ENCODE measurements around the gene TSPEAR.

Gene TSPEAR

DNA sequence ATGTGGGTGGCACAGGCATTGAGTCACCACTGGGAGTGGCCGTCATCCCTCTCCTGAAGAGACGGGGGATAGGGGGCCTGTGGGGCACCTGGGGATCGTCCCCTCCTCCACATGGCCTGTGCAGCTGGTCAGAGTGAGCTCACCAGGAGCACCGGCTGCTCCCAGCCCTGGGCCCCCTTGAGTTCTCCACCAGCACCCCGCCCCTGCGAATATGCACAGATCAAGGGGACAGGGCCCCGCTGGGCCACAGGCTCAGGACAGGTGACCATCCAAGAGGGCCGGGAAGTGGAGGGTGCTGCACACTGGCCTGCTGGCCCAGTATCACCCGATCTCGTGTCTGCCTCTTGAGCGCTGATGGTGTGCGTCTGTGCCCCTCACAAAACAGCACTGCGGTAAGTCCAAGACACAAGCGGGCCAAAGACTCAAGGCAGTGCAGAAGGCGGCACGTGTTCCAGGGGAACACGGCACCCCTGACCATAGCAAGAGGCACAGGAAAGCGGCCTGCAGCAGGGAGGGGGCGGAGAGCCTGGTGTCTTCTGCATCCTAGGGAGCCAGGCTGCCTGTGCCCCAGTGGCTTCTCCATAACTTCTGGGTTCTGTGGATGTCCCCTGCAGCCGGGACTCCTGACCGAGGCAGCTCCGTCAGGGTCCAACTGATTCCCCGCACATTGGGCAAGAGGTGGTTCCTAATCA, 18.1 kb upstream of the TSPEAR start:
- TF ChIP-seq, protein P1, sequence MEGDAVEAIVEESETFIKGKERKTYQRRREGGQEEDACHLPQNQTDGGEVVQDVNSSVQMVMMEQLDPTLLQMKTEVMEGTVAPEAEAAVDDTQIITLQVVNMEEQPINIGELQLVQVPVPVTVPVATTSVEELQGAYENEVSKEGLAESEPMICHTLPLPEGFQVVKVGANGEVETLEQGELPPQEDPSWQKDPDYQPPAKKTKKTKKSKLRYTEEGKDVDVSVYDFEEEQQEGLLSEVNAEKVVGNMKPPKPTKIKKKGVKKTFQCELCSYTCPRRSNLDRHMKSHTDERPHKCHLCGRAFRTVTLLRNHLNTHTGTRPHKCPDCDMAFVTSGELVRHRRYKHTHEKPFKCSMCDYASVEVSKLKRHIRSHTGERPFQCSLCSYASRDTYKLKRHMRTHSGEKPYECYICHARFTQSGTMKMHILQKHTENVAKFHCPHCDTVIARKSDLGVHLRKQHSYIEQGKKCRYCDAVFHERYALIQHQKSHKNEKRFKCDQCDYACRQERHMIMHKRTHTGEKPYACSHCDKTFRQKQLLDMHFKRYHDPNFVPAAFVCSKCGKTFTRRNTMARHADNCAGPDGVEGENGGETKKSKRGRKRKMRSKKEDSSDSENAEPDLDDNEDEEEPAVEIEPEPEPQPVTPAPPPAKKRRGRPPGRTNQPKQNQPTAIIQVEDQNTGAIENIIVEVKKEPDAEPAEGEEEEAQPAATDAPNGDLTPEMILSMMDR (IDR thresholded peaks at IDR 0.05; ENCODE audit: borderline replicate concordance, control extremely low read depth, extremely low read depth, insufficient read depth, missing control alignments): no peak
- in situ Hi-C loops (cut with MboI; ENCODE audit: low sequenced_read_pairs, unreplicated experiment): no loop called here
- DNase-seq (ENCODE audit: low spot score): no peak

DNA sequence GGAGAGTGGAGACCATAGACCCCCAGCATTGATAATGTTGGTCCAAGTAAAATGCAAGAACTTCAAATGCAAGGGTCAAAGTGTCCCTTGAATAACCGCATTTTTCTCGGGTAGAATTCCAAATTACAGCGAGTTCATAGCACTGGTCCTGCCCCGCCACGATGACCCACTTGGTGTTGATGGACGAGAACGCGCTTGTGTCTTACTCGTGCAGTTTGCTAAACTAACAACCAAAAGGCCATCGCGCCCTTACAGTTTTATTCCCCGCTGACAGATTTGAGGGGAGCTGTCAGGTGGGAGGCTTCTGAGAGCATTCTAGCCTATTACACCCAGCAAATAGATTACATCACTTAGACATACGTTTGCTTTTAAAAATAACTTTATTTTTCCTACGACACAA, 17.3 kb upstream of the TSPEAR start:
- no peak for DNase-seq (ENCODE audit: low spot score)
- in situ Hi-C loops (cut with MboI; ENCODE audit: low sequenced_read_pairs, unreplicated experiment): no loop called here
- TF ChIP-seq, protein P1 (IDR thresholded peaks at IDR 0.05; ENCODE audit: borderline replicate concordance, control extremely low read depth, extremely low read depth, insufficient read depth, missing control alignments): no peak

DNA sequence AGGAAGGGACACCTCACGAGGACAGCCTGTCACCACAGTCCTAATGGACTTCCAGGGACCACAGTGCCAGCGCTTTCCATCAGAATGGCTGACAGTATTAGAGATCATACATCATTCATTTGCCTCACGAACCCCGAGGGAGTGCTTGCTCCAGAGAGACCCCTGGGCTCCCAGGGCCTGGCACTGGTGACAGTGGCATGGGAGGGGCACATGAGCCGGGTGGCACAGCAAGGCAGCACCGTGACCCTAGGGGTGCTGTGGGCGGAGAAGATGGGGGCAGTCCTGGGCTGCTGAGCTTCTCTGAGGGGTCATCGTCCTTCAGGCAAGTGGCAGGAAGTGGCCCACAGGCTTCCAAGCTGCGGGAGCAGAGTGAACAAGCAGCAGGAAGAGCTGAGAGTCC, 16.4 kb upstream of the TSPEAR start:
- TF ChIP-seq, protein P1 (IDR thresholded peaks at IDR 0.05; ENCODE audit: borderline replicate concordance, control extremely low read depth, extremely low read depth, insufficient read depth, missing control alignments): no peak
- in situ Hi-C loops (cut with MboI; ENCODE audit: low sequenced_read_pairs, unreplicated experiment): no loop called here

DNA sequence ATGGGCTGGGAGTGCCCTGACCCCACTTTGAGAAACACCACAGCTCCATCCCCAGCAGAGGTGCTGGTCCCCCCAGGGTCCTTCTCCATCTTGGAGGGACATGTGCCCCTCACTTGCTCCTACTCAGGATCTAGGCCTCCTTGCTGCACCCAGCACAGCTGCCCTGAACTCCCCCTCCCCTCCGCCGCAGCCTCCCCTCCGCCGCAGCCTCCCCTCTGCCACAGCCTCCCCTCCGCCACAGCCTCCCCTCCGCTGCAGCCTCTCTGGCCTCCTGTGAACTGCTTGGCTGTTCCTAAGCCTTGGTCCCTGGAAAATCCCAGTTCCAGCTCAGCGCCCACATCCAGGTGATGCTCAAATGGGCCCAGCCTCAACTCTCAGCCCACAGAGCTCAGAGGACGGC, 15.9 kb upstream of the TSPEAR start:
- TF ChIP-seq, protein P1 (IDR thresholded peaks at IDR 0.05; ENCODE audit: borderline replicate concordance, control extremely low read depth, extremely low read depth, insufficient read depth, missing control alignments): no peak
- in situ Hi-C loops (cut with MboI; ENCODE audit: low sequenced_read_pairs, unreplicated experiment): no loop called here
- DNase-seq (ENCODE audit: low spot score): no peak

More for the DNA sequence above, 16.4 kb upstream of the TSPEAR start:
- DNase-seq (ENCODE audit: low spot score): no peak

DNA sequence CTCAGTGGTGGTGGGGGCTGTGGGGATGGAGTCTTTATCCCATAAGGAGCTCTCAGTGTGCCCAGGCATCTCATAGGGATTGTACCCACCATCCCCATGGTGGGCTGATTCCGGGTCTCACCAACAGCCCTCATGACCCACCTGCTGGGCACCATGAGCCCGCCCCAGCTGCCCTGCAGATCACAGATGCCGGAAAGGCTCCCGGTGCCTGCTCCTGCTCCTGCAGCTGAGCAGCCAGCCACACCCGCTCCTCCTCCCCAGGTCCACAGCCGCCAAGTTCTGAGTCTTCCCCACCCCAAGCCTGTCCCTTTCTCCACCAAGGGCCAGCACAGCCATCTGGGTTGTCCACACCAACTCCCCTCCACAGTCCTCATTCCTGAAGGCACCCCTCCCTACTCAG, 15.5 kb upstream of the TSPEAR start:
- in situ Hi-C loops (cut with MboI; ENCODE audit: low sequenced_read_pairs, unreplicated experiment): no loop called here
- no peak for DNase-seq (ENCODE audit: low spot score)

DNA sequence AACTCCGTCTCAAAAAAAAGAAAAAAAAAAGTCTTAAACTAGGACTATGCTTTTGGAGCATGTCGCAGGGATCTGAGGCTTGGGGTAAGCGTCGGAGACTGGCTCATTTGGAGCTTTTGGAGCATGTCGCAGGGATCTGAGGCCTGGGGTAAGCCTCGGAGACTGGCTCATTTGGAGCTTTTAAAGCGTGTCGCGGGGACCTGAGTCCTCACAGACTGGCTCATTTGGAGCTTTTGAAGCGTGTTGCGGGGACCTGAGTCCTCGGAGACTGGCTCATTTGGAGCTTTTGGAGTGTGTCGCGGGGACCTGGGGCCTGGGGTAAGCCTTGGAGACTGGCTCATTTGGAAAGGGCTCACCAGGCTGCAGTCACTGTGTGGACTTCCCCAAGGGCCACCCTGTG, 13.6 kb upstream of the TSPEAR start:
- in situ Hi-C loops (cut with MboI; ENCODE audit: low sequenced_read_pairs, unreplicated experiment): no loop called here
- TF ChIP-seq, protein P1 (IDR thresholded peaks at IDR 0.05; ENCODE audit: borderline replicate concordance, control extremely low read depth, extremely low read depth, insufficient read depth, missing control alignments): no peak
- DNase-seq (ENCODE audit: low spot score): no peak

More for the DNA sequence above, 15.5 kb upstream of the TSPEAR start:
- TF ChIP-seq, protein P1 (IDR thresholded peaks at IDR 0.05; ENCODE audit: borderline replicate concordance, control extremely low read depth, extremely low read depth, insufficient read depth, missing control alignments): no peak

All from GM13976 (cell line).